GM12872 (cell line): ENCODE measurements around the gene NSUN7.

Source experiments
- CTCF ChIP-seq: IDR thresholded peaks from 3 replicates; pipeline ENCODE4 v1.5.1; 2011; ENCODE audit warnings: low read depth, mild to moderate bottlenecking, low read length, moderate library complexity; ENCODE audit not compliant: insufficient read depth

Gene NSUN7

GRCh38 chr4:40749717-40750460 is at the start of gene NSUN7:
TSS of gene NSUN7 (plus strand) at chr4:40749955. CDS start at chr4:40750694, 739 bp downstream.
- TF ChIP-seq CTCF: no peak

GRCh38 chr4:40702137-40702799 is 47.5 kb upstream of the NSUN7 start:
- no peak for TF ChIP-seq CTCF

- no peak for TF ChIP-seq CTCF
These were observed 47.0 kb upstream of the NSUN7 start for GRCh38 chr4:40702800-40703151.

GRCh38 chr4:40704073-40704472 is 45.7 kb upstream of the NSUN7 start:
- no peak for TF ChIP-seq CTCF

GRCh38 chr4:40710484-40711254 is 39.1 kb upstream of the NSUN7 start:
- TF ChIP-seq CTCF: no peak

- TF ChIP-seq CTCF: no peak
These were observed 36.0 kb upstream of the NSUN7 start for GRCh38 chr4:40713798-40714197.

- TF ChIP-seq CTCF: no peak
These were observed 31.2 kb upstream of the NSUN7 start for GRCh38 chr4:40718586-40718985.
